Nephron progenitor cell (in vitro differentiated cells): ENCODE data around the gene CYTIP.

ENCODE experiments used
- DNase-seq: peaks from one replicate; pipeline ENCODE4 v3.0.0; 2021
- H3K27ac Mint-ChIP-seq: 2 replicates; pipeline ENCODE4 v1.8.0; 2021; ENCODE audit warnings: mild to moderate bottlenecking, moderate library complexity, mixed read lengths
- H3K27me3 Mint-ChIP-seq: 2 replicates; pipeline ENCODE4 v1.8.0; 2021; ENCODE audit warnings: mild to moderate bottlenecking, low read depth, mixed read lengths; ENCODE audit not compliant: poor library complexity
- H3K36me3 Mint-ChIP-seq: 2 replicates; pipeline ENCODE4 v1.8.0; 2021; ENCODE audit warnings: low read depth, mixed read lengths
- H3K4me1 Mint-ChIP-seq: 2 replicates; pipeline ENCODE4 v1.8.0; 2021; ENCODE audit warnings: mixed read lengths
- H3K4me3 Mint-ChIP-seq: 2 replicates; pipeline ENCODE4 v1.8.0; 2021; ENCODE audit warnings: mild to moderate bottlenecking, moderate library complexity, mixed read lengths
- H3K9me3 Mint-ChIP-seq: 2 replicates; pipeline ENCODE4 v1.8.0; 2021; ENCODE audit warnings: mild to moderate bottlenecking, moderate library complexity, mixed read lengths
- TF ChIP-seq, protein P1 (sequence below): fragments of 200-600 bp; sonication (generic); IDR thresholded peaks from 2 replicates; pipeline ENCODE4 v1.5.0; 2021; ENCODE audit warnings: antibody characterized with exemption

CYTIP gene

DNA sequence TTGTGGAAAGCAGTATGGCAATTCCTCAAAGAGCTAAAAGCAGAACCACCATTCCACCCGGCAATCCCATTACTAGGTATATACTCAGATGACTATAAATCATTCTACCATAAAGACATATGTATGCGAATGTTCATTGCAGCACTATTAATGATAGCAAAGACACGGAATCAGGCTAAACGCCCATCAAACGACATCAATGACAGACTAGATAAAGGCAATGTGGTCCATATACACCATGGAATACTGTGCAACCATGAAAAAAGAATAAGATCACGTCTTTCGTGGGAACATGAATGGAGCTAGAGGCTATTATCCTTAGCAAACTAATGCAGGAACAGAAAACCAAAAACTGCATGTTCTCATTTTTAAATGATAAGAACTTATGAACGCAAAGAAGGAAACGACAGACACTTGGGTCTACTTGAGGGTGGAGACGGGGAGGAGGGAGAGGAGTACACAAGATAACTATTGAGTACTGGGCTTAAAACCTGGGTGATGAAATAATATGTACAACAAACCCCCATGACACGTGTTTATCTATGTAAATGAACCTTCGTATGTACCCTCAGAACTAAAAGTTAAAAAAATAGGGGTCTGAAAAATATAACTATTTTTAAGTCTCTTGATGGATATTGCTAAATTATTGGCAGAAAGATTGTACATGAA lies 32.0 kb upstream of the CYTIP start:
- TF ChIP-seq, protein P1, sequence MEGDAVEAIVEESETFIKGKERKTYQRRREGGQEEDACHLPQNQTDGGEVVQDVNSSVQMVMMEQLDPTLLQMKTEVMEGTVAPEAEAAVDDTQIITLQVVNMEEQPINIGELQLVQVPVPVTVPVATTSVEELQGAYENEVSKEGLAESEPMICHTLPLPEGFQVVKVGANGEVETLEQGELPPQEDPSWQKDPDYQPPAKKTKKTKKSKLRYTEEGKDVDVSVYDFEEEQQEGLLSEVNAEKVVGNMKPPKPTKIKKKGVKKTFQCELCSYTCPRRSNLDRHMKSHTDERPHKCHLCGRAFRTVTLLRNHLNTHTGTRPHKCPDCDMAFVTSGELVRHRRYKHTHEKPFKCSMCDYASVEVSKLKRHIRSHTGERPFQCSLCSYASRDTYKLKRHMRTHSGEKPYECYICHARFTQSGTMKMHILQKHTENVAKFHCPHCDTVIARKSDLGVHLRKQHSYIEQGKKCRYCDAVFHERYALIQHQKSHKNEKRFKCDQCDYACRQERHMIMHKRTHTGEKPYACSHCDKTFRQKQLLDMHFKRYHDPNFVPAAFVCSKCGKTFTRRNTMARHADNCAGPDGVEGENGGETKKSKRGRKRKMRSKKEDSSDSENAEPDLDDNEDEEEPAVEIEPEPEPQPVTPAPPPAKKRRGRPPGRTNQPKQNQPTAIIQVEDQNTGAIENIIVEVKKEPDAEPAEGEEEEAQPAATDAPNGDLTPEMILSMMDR, result no peak
- no peaks in the 10 kb centered on the region for H3K36me3 Mint-ChIP-seq
- no peak for DNase-seq
- no peak overlapping the region for H3K27ac Mint-ChIP-seq
- no peaks in the 10 kb centered on the region for H3K4me1 Mint-ChIP-seq
- no peaks in the 10 kb centered on the region for H3K9me3 Mint-ChIP-seq
- peaks cover 3% of the 10 kb centered on the region for H3K27me3 Mint-ChIP-seq
- H3K4me3 Mint-ChIP-seq, result no peak overlapping the region

DNA sequence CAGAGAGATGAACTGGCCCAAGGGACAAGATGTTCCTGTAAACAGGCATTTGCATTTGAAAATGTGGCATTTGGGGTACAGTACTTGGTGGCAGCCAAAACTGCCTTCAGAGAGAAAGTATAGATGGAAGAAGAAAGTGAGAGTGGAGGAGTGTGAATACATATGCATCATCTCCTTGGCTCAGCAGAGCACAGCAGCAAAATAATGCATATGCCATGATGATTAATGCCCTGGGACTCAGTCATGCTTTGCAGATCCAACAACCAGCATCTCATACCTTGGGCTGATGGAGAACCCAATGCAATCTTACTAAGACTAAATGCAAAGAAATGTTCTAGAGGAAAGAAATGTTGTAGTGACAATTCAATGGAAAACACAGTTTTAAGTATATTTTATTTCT lies 29.7 kb upstream of the CYTIP start:
- Mint-ChIP-seq H3K4me1 (no peaks in the 10 kb centered on the region), H3K9me3 (no peaks in the 10 kb centered on the region), H3K36me3 (no peaks in the 10 kb centered on the region), H3K27me3 (no peaks in the 10 kb centered on the region), H3K27ac (no peak overlapping the region), H3K4me3 (no peak overlapping the region)
- TF ChIP-seq, protein P1, result no peak
- no peak for DNase-seq

DNA sequence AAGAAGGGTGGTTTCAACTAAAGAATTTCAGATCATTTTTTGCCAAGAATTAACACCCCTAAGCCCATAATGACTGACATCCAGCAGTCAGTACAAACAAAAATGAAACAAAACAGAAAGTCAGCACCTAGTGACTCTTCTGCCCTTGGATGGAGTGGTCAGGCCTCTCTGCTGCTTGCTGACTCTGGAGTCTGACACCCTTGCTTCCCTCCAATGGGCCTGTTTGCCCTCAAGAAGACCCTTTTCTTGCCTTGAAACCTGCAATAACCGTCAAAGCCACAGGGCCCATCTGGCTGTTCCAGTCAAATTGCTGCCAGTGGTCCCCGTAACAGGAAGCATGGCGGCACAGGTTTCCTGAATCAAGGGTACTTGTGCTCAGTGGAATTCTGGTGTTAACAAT lies 27.2 kb upstream of the CYTIP start:
- TF ChIP-seq, protein P1, result no peak
- Mint-ChIP-seq H3K4me3 (no peak overlapping the region), H3K36me3 (no peaks in the 10 kb centered on the region), H3K27ac (no peak overlapping the region), H3K4me1 (no peaks in the 10 kb centered on the region), H3K9me3 (no peaks in the 10 kb centered on the region), H3K27me3 (no peaks in the 10 kb centered on the region)
- DNase-seq, result no peak

DNA sequence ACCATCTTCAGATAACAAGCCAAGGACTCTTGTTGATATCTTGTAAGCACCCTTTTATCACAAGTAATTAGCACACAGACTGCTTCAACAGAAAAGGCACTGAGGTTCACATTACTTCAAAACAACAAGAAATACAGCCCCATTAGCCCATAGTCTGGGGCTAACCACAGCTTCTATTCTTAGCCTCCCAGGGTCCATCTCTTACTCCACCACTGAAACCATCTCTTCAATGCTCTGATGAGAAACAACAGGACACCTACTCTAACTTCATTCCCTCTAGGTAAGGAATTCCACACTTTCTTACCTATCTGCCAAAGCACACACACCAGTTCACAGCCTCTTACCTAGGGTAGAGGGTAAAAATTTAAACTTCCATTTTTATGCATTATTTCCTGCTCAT lies 26.4 kb upstream of the CYTIP start:
- no peak overlapping the region for H3K27ac Mint-ChIP-seq
- H3K9me3 Mint-ChIP-seq, result no peaks in the 10 kb centered on the region
- TF ChIP-seq, protein P1, result no peak
- H3K4me1 Mint-ChIP-seq, result no peaks in the 10 kb centered on the region
- no peak for DNase-seq
- no peak overlapping the region for H3K4me3 Mint-ChIP-seq
- no peaks in the 10 kb centered on the region for H3K27me3 Mint-ChIP-seq
- no peaks in the 10 kb centered on the region for H3K36me3 Mint-ChIP-seq

DNA sequence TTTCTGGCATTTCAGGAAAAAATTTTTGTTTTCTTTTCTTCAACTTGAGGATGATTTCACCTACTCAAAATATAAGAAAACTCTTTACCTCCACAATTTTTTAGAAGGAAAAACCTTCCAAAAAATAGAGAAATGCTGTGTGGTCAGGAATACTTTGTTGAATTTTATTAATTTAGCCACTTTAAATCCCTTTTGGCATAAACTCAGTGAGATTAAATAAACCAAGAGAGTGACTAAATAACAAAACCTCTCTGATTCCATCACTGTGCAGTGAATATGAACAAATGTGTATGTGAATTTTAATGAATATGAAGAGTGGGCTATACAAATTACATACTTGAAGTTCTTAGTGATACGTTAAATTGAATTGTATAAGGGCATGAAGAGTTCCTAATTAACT lies 25.8 kb upstream of the CYTIP start:
- Mint-ChIP-seq H3K9me3 (no peaks in the 10 kb centered on the region), H3K36me3 (no peaks in the 10 kb centered on the region), H3K27me3 (no peaks in the 10 kb centered on the region), H3K4me3 (no peak overlapping the region), H3K27ac (no peak overlapping the region), H3K4me1 (no peaks in the 10 kb centered on the region)
- TF ChIP-seq, protein P1, result no peak
- DNase-seq, result no peak
